Keratinocyte (primary cell): ENCODE measurements around the gene PTPN6. TPM values are rescaled to one million over a fixed set of nuclear protein-coding genes. Genes with fewer than 3 reads are reported as not detected.

ENCODE experiments used
- DNase-seq: peaks from one replicate; pipeline ENCODE4 v3.0.0-alpha.2; 2011; ENCODE audit warnings: low read depth, missing footprints, low spot score
- FAIRE-seq: peaks from 2 replicates; lab custom pipeline; 2011; peaks lifted over from hg19 to GRCh38; lab: Jason Lieb, UNC
- H2AFZ ChIP-seq: 2 replicates; pipeline ENCODE4 v1.6.0; 2012; ENCODE audit warnings: low read length, control low read depth, inconsistent platforms; ENCODE audit not compliant: control insufficient read depth
- H3K27ac ChIP-seq: 2 replicates; pipeline ENCODE4 v1.5.1; 2011; ENCODE audit warnings: low read length; ENCODE audit not compliant: control insufficient read depth, insufficient read depth
- H3K27me3 ChIP-seq: 3 replicates; pipeline ENCODE4 v1.6.0; 2011; ENCODE audit warnings: low read length; ENCODE audit not compliant: control insufficient read depth, insufficient read depth; ENCODE audit errors: extremely low read depth
- H3K36me3 ChIP-seq, 2 experiments: 2 replicates in 1 of 2; 3 replicates in 1 of 2; pipeline ENCODE4 v1.5.1; 2011; ENCODE audit warnings: low read length in 2 of 2, mild to moderate bottlenecking in 1 of 2; ENCODE audit not compliant: control insufficient read depth in 2 of 2, insufficient read depth in 2 of 2; ENCODE audit errors: extremely low read depth in 1 of 2
- H3K4me1 ChIP-seq: 3 replicates; pipeline ENCODE4 v1.5.1; 2011; ENCODE audit warnings: low read length; ENCODE audit not compliant: control insufficient read depth, insufficient read depth; ENCODE audit errors: extremely low read depth
- H3K4me2 ChIP-seq: 3 replicates; pipeline ENCODE4 v1.6.0; 2011; ENCODE audit warnings: low read depth, low read length; ENCODE audit not compliant: control insufficient read depth, insufficient read depth; ENCODE audit errors: extremely low read depth
- H3K4me3 ChIP-seq, 3 experiments: fragments of 200-600 bp in 1 of 3; sonication (generic) in 1 of 3; 2 replicates in 2 of 3; 3 replicates in 1 of 3; pipeline ENCODE4 v1.5.1; 2011 to 2016; ENCODE audit warnings: low read length in 3 of 3, mild to moderate bottlenecking in 3 of 3, control low read depth in 2 of 3, inconsistent platforms in 1 of 3, low read depth in 1 of 3, mixed read lengths in 1 of 3, mixed run types in 1 of 3, moderate library complexity in 1 of 3; ENCODE audit not compliant: control insufficient read depth in 2 of 3, insufficient read depth in 2 of 3; ENCODE audit errors: extremely low read depth in 1 of 3
- H3K79me2 ChIP-seq: 2 replicates; pipeline ENCODE4 v1.6.0; 2012; ENCODE audit warnings: low read length; ENCODE audit not compliant: control insufficient read depth, insufficient read depth
- H3K9ac ChIP-seq: 3 replicates; pipeline ENCODE4 v1.6.0; 2011; ENCODE audit warnings: low read length; ENCODE audit not compliant: control insufficient read depth, insufficient read depth; ENCODE audit errors: extremely low read depth
- H3K9me1 ChIP-seq: 3 replicates; pipeline ENCODE4 v1.6.0; 2011; ENCODE audit warnings: low read length; ENCODE audit not compliant: control insufficient read depth, insufficient read depth; ENCODE audit errors: extremely low read depth
- H3K9me3 ChIP-seq: 2 replicates; pipeline ENCODE4 v1.5.1; 2012; ENCODE audit warnings: low read depth, low read length; ENCODE audit not compliant: control insufficient read depth
- H4K20me1 ChIP-seq: 3 replicates; pipeline ENCODE4 v1.6.0; 2011; ENCODE audit warnings: low read length; ENCODE audit not compliant: control insufficient read depth, insufficient read depth; ENCODE audit errors: extremely low read depth
- EZH2 ChIP-seq: IDR thresholded peaks from one replicate; pipeline ENCODE4 v1.6.1; 2012; ENCODE audit warnings: inconsistent platforms, mild to moderate bottlenecking, low read length, moderate library complexity
- dilution Hi-C: fragments of 300-500 bp; cut with MboI; formaldehyde crosslinking; loops from one replicate; pipeline ENCODE4 v1.7.0; 2020; ENCODE audit warnings: low sequenced_read_pairs; ENCODE audit not compliant: extremely low pct_ligation_motif_present
- polyA plus RNA-seq, 5 experiments: library from polyadenylated mRNA; depleted of rRNA in 3 of 5; stranded (reverse) in 3 of 5; stranded (forward) in 1 of 5; unstranded in 1 of 5; fragments of >200 nt; gene quantifications; 1 replicate in 1 of 5; 2 replicates in 3 of 5; 3 replicates in 1 of 5; pipeline versions ENCODE4 v1.2.1 to v1.2.3, GENCODE V29; 2011 to 2012; ENCODE audit warnings: missing spikeins in 2 of 5, low read depth in 1 of 5, low replicate concordance in 1 of 5
- TF ChIP-seq, protein P1 (sequence below), 3 experiments: IDR thresholded peaks in 1 of 3; conservative IDR thresholded peaks in 1 of 3; optimal IDR thresholded peaks in 1 of 3; 2 replicates in 2 of 3; 3 replicates in 1 of 3; pipeline versions ENCODE3 to v1.5.1; 2011; ENCODE audit warnings: low read length in 3 of 3, mild to moderate bottlenecking in 3 of 3, moderate library complexity in 2 of 3, control low read depth in 1 of 3, inconsistent platforms in 1 of 3; ENCODE audit not compliant: insufficient read depth in 2 of 3; ENCODE audit errors: extremely low read depth in 1 of 3

The PTPN6 gene
- polyA plus RNA-seq, 1 donor (not counting 4 experiments of a cell fraction or from before 2014, with no cell fraction given): 18.7 TPM

DNA sequence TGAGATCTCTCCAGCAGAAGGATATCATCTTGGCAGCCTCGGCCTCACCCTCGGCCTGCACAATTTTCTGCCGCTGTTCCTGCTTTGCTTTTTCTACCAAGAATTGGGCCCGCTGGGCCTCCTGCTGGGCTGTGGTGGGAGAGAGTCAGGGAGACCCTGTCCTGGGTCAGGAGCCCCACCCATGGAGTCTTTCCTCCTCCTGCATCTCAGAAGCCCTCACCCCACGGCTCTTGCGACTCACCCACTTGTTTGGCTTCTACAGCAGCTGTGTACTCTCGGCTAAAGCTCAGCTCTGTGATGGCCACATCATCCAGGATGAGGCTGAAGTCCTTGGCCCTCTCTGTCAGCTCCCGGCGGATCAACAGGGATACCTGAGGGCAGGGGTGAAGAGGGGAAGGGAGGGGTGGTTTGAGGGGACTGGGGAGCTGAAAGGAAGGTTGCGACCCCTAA is 16.5 kb downstream of the PTPN6 start:
- DNase-seq (no peak), FAIRE-seq (no peak)
- dilution Hi-C loops: no loop called here
- Histone ChIP-seq H4K20me1 (peaks cover 8% of the 10 kb centered on the region), H3K36me3 (peaks cover 22 to 54% of the 10 kb centered on the region in 2 experiments), H3K9me3 (no peaks in the 10 kb centered on the region), H2AFZ (no peak overlapping the region), H3K4me3 (no peak overlapping the region), H3K4me1 (peaks cover 44% of the 10 kb centered on the region), H3K4me2 (no peak overlapping the region), H3K79me2 (peaks cover 89% of the 10 kb centered on the region), H3K27me3 (no peaks in the 10 kb centered on the region), H3K9ac (peak overlapping the region; percentile 14), H3K9me1 (peaks cover 3% of the 10 kb centered on the region), H3K27ac (peak overlapping the region; percentile 11)
- no peak for TF ChIP-seq EZH2
- TF ChIP-seq, protein P1, sequence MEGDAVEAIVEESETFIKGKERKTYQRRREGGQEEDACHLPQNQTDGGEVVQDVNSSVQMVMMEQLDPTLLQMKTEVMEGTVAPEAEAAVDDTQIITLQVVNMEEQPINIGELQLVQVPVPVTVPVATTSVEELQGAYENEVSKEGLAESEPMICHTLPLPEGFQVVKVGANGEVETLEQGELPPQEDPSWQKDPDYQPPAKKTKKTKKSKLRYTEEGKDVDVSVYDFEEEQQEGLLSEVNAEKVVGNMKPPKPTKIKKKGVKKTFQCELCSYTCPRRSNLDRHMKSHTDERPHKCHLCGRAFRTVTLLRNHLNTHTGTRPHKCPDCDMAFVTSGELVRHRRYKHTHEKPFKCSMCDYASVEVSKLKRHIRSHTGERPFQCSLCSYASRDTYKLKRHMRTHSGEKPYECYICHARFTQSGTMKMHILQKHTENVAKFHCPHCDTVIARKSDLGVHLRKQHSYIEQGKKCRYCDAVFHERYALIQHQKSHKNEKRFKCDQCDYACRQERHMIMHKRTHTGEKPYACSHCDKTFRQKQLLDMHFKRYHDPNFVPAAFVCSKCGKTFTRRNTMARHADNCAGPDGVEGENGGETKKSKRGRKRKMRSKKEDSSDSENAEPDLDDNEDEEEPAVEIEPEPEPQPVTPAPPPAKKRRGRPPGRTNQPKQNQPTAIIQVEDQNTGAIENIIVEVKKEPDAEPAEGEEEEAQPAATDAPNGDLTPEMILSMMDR (optimal IDR thresholded peaks at IDR 0.05 in 1 of 3, IDR thresholded peaks at IDR 0.05 in 1 of 3, conservative IDR thresholded peaks at IDR 0.05 in 1 of 3; ENCODE audit: extremely low read depth in 1 of 3, insufficient read depth in 2 of 3, low read length in 3 of 3): no peak

DNA sequence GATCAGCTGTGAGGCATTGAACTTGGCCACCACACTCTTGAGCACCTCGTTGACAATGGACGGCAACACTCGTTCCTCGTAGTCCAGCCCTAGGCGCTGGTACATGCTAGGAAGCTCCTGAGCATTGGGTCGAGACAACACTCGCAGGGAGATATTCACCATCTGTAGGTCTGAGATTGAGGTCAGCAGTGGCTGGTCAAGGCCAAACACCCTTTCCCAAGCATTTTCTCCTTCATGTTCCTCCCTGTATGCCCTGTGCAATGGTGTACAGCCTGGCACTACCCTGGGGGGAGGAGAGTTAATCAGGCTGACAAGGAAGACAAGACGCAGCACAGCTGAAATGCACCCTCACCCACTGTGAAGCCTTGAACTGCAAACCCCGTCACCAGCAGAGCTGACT is 17.3 kb downstream of the PTPN6 start:
- peak overlapping the region; percentile 86 for H3K4me2 ChIP-seq
- H3K9me3 ChIP-seq: no peaks in the 10 kb centered on the region
- no peak overlapping the region for H2AFZ ChIP-seq
- no peaks in the 10 kb centered on the region for H3K27me3 ChIP-seq
- FAIRE-seq (no peak), DNase-seq (no peak)
- peaks cover 42% of the 10 kb centered on the region for H3K4me1 ChIP-seq
- no peak overlapping the region for H3K27ac ChIP-seq
- peaks cover 22 to 55% of the 10 kb centered on the region in 2 experiments for H3K36me3 ChIP-seq
- H3K9ac ChIP-seq: no peak overlapping the region
- peaks cover 8% of the 10 kb centered on the region for H4K20me1 ChIP-seq
- dilution Hi-C loops: no loop called here
- H3K9me1 ChIP-seq: peaks cover 3% of the 10 kb centered on the region
- peaks cover 91% of the 10 kb centered on the region for H3K79me2 ChIP-seq
- H3K4me3 ChIP-seq: no peak overlapping the region
- TF ChIP-seq EZH2: no peak
- TF ChIP-seq, protein P1 (optimal IDR thresholded peaks at IDR 0.05 in 1 of 3, IDR thresholded peaks at IDR 0.05 in 1 of 3, conservative IDR thresholded peaks at IDR 0.05 in 1 of 3; ENCODE audit: extremely low read depth in 1 of 3, insufficient read depth in 2 of 3, low read length in 3 of 3): no peak
